Bronchial epithelial cell (primary cell): ENCODE measurements around the gene FGF10. TPM values are rescaled to one million over a fixed set of nuclear protein-coding genes. Genes with fewer than 3 reads are reported as not detected.

Experiments used
- DNase-seq: peaks from one replicate; pipeline ENCODE4 v3.0.0-alpha.2; 2010; ENCODE audit warnings: low read depth
- FAIRE-seq: peaks from 2 replicates; lab custom pipeline; 2011; peaks lifted over from hg19 to GRCh38; lab: Jason Lieb, UNC
- H3K27me3 ChIP-seq: 2 replicates; pipeline ENCODE4 v1.5.1; 2011; ENCODE audit warnings: low read length; ENCODE audit not compliant: control insufficient read depth, insufficient read depth
- H3K36me3 ChIP-seq: 2 replicates; pipeline ENCODE4 v1.5.1; 2011; ENCODE audit warnings: low read length; ENCODE audit not compliant: control insufficient read depth, insufficient read depth
- H3K4me3 ChIP-seq: 2 replicates; pipeline ENCODE4 v1.5.1; 2011; ENCODE audit warnings: mild to moderate bottlenecking, low read depth, low read length, control low read depth
- CTCF ChIP-seq: IDR thresholded peaks from 2 replicates; pipeline ENCODE4 v1.5.1; 2011; ENCODE audit warnings: mild to moderate bottlenecking, moderate library complexity, low read length, control low read depth, inconsistent platforms; ENCODE audit not compliant: insufficient read depth, severe bottlenecking
- total RNA-seq: library from RNA; depleted of rRNA; stranded (reverse); fragments of >200 nt; gene quantifications from 2 replicates; pipeline ENCODE4 v1.2.1, GENCODE V29; 2014

The FGF10 gene
- total RNA-seq, 1 donor from 2014 or later, result not detected

- peaks cover 18% of the 10 kb centered on the region for H3K27me3 ChIP-seq
- H3K36me3 ChIP-seq, result no peaks in the 10 kb centered on the region
- TF ChIP-seq CTCF, result no peak
- H3K4me3 ChIP-seq, result no peak overlapping the region
- no peak for FAIRE-seq
- no peak for DNase-seq
Measured at GRCh38 chr5:44387406-44387805, 1.8 kb downstream of the FGF10 start.

GRCh38 chr5:44385291-44385900 lies 3.8 kb downstream of the FGF10 start:
- Histone ChIP-seq H3K36me3 (no peaks in the 10 kb centered on the region), H3K4me3 (no peak overlapping the region), H3K27me3 (peaks cover 18% of the 10 kb centered on the region)
- no peak for DNase-seq
- no peak for FAIRE-seq
- no peak for TF ChIP-seq CTCF

GRCh38 chr5:44384816-44385215 lies 4.4 kb downstream of the FGF10 start:
- FAIRE-seq (no peak), DNase-seq (no peak)
- Histone ChIP-seq H3K27me3 (peaks cover 14% of the 10 kb centered on the region), H3K36me3 (no peaks in the 10 kb centered on the region), H3K4me3 (no peak overlapping the region)
- TF ChIP-seq CTCF, result no peak

DNA sequence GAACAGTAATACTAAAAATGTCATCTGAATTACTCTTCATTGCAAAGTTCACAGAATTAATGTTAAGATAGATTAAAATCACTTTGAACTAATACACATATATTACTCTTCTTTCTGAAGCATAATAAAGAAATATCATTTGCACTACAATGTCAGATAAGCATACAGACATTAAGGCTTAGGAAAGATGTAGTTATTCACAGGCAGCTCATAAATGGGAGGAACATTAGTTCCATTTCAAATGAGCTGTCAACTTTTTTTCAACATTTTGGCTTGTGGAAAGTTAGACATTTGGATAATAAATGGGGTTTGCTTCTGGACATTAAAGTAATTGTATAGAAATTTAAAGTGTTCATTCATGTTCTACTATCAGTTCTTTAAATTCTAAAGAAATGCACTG lies 6.3 kb downstream of the FGF10 start:
- Histone ChIP-seq H3K36me3 (no peaks in the 10 kb centered on the region), H3K27me3 (peaks cover 2% of the 10 kb centered on the region), H3K4me3 (no peak overlapping the region)
- FAIRE-seq (no peak), DNase-seq (no peak)
- no peak for TF ChIP-seq CTCF

- FAIRE-seq (no peak), DNase-seq (no peak)
- H3K36me3 ChIP-seq, result no peaks in the 10 kb centered on the region
- TF ChIP-seq CTCF, result no peak
- H3K27me3 ChIP-seq, result no peaks in the 10 kb centered on the region
- H3K4me3 ChIP-seq, result no peak overlapping the region
Measured at GRCh38 chr5:44377057-44377456, 12.2 kb downstream of the FGF10 start.

- no peaks in the 10 kb centered on the region for H3K27me3 ChIP-seq
- no peaks in the 10 kb centered on the region for H3K36me3 ChIP-seq
- FAIRE-seq (no peak), DNase-seq (no peak)
- H3K4me3 ChIP-seq, result no peak overlapping the region
- no peak for TF ChIP-seq CTCF
Measured at GRCh38 chr5:44372028-44372427, 17.2 kb downstream of the FGF10 start.
